IMR-90 (cell line): ENCODE results near the gene ASCL3. TPM values are rescaled to one million over a fixed set of nuclear protein-coding genes. Genes with fewer than 3 reads are reported as not detected.

ENCODE experiments used
- ATAC-seq: fragments of 200-7000 bp; cut with Tn5 transposase; 2 replicates; pipeline ENCODE4 v1.9.1; 2020; ENCODE audit warnings: low read depth, mild to moderate bottlenecking, moderate library complexity
- BruUV-seq: library from RNA; stranded (reverse); fragments of 400-500 nt; replicated peaks from 2 replicates; lab custom pipeline; 2021; lab: Mats Ljungman, UMichigan
- CTCF ChIA-PET: fragments of 300-600 bp; formaldehyde crosslinking; extraction: SDS; loops from one replicate; lab custom pipeline; 2021; ENCODE audit warnings: antibody characterized with exemption; lab: Yijun Ruan, JAX
- POLR2A ChIA-PET: fragments of 300-600 bp; sonication (Branson Sonifier 250); formaldehyde crosslinking; loops from one replicate; lab custom pipeline; 2022; ENCODE audit warnings: antibody characterized with exemption; ENCODE audit not compliant: unreplicated experiment; lab: Charles Lee
- DNase-seq: peaks from one replicate; pipeline ENCODE4 v3.0.0; 2013
- H2AFZ ChIP-seq: replicated peaks from 2 replicates; pipeline ENCODE3; 2013; ENCODE audit warnings: low read length, mild to moderate bottlenecking; ENCODE audit not compliant: poor library complexity
- H2AK5ac ChIP-seq: 2 replicates; pipeline ENCODE4 v1.6.1; 2013; ENCODE audit warnings: low read depth, low read length, inconsistent platforms
- H2AK9ac ChIP-seq: replicated peaks from 2 replicates; pipeline ENCODE3; 2013; ENCODE audit warnings: mild to moderate bottlenecking, low read depth, low read length, moderate library complexity; ENCODE audit not compliant: poor library complexity
- H2BK120ac ChIP-seq: 2 replicates; pipeline ENCODE4 v1.6.1; 2013; ENCODE audit warnings: low read depth, low read length, inconsistent platforms
- H2BK15ac ChIP-seq: 3 replicates; pipeline ENCODE4 v1.6.1; 2013; ENCODE audit warnings: low read depth, low read length, inconsistent platforms
- H2BK20ac ChIP-seq: 2 replicates; pipeline ENCODE4 v1.6.1; 2013; ENCODE audit warnings: low read depth, mild to moderate bottlenecking, inconsistent platforms, low read length, moderate library complexity
- H2BK5ac ChIP-seq: 2 replicates; pipeline ENCODE4 v1.6.1; 2013; ENCODE audit warnings: mild to moderate bottlenecking, low read depth, low read length, inconsistent platforms; ENCODE audit not compliant: poor library complexity, severe bottlenecking
- H3K14ac ChIP-seq: replicated peaks from 2 replicates; pipeline ENCODE4 v1.6.1; 2013; ENCODE audit warnings: low read depth, low read length, inconsistent platforms
- H3K18ac ChIP-seq: 2 replicates; pipeline ENCODE4 v1.6.1; 2013; ENCODE audit warnings: low read depth, low read length, control low read depth
- H3K23ac ChIP-seq: 2 replicates; pipeline ENCODE4 v1.6.1; 2013; ENCODE audit warnings: low read depth, low read length, inconsistent platforms
- H3K27ac ChIP-seq: 2 replicates; pipeline ENCODE4 v1.5.1; 2013; ENCODE audit warnings: mild to moderate bottlenecking, control low read depth, low read length; ENCODE audit not compliant: insufficient read depth
- H3K27me3 ChIP-seq: 2 replicates; pipeline ENCODE4 v1.6.1; 2013; ENCODE audit warnings: low read length; ENCODE audit not compliant: control insufficient read depth, insufficient read depth
- H3K36me3 ChIP-seq: 2 replicates; pipeline ENCODE4 v1.6.1; 2013; ENCODE audit warnings: low read length, mixed read lengths; ENCODE audit not compliant: control insufficient read depth, insufficient read depth
- H3K4ac ChIP-seq: 2 replicates; pipeline ENCODE4 v1.6.1; 2013; ENCODE audit warnings: low read depth, low read length, inconsistent platforms
- H3K4me1 ChIP-seq: 2 replicates; pipeline ENCODE4 v1.6.1; 2013; ENCODE audit warnings: low read length, mixed read lengths; ENCODE audit not compliant: control insufficient read depth, insufficient read depth
- H3K4me2 ChIP-seq: 2 replicates; pipeline ENCODE4 v1.6.1; 2013; ENCODE audit warnings: low read depth, mild to moderate bottlenecking, control low read depth, low read length, moderate library complexity
- H3K4me3 ChIP-seq: 2 replicates; pipeline ENCODE4 v1.5.1; 2013; ENCODE audit warnings: low read depth, mild to moderate bottlenecking, control low read depth, low read length, moderate library complexity; ENCODE audit not compliant: insufficient read depth
- H3K56ac ChIP-seq: 2 replicates; pipeline ENCODE4 v1.6.1; 2013; ENCODE audit warnings: low read length, inconsistent platforms; ENCODE audit not compliant: insufficient read depth; ENCODE audit errors: extremely low read depth
- H3K79me1 ChIP-seq, 2 experiments: 2 replicates each; pipeline ENCODE4 v1.6.1; 2013; ENCODE audit warnings: low read length in 2 of 2, inconsistent platforms in 1 of 2, low read depth in 1 of 2
- H3K9ac ChIP-seq: 2 replicates; pipeline ENCODE4 v1.6.1; 2013; ENCODE audit warnings: low read depth, low read length, control low read depth
- H3K9me1 ChIP-seq: 2 replicates; pipeline ENCODE4 v1.6.1; 2013; ENCODE audit warnings: low read length, inconsistent platforms; ENCODE audit not compliant: insufficient read depth
- H3K9me3 ChIP-seq: 2 replicates; pipeline ENCODE4 v1.6.1; 2013; ENCODE audit warnings: low read length; ENCODE audit not compliant: control insufficient read depth, insufficient read depth
- H4K20me1 ChIP-seq: 2 replicates; pipeline ENCODE4 v1.6.1; 2013; ENCODE audit warnings: low read length, inconsistent platforms; ENCODE audit not compliant: insufficient read depth
- H4K5ac ChIP-seq: 2 replicates; pipeline ENCODE4 v1.6.1; 2013; ENCODE audit warnings: mild to moderate bottlenecking, low read depth, low read length, control low read depth
- H4K8ac ChIP-seq, 2 experiments: 2 replicates each; pipeline ENCODE4 v1.6.1; 2013; ENCODE audit warnings: low read depth in 2 of 2, low read length in 2 of 2, control low read depth in 1 of 2, inconsistent platforms in 1 of 2
- H4K91ac ChIP-seq: 2 replicates; pipeline ENCODE4 v1.6.1; 2013; ENCODE audit warnings: low read depth, low read length, inconsistent platforms; ENCODE audit not compliant: insufficient read depth
- BHLHE40 ChIP-seq: fragments of 150-350 bp; IDR thresholded peaks from 2 replicates; pipeline ENCODE4 v1.6.1; 2016; ENCODE audit warnings: mild to moderate bottlenecking, low read depth, low read length
- CEBPB ChIP-seq: IDR thresholded peaks from 2 replicates; pipeline ENCODE4 v1.6.1; 2012; ENCODE audit warnings: low read depth, low read length, improper control_type of control experiment
- CHD1 ChIP-seq: IDR thresholded peaks from 2 replicates; pipeline ENCODE4 v1.6.1; 2012; ENCODE audit warnings: low read depth, low read length, improper control_type of control experiment
- CTCF ChIP-seq: conservative IDR thresholded peaks from 2 replicates; pipeline ENCODE4 v1.5.1; 2012; ENCODE audit warnings: mild to moderate bottlenecking, low read depth, low read length, improper control_type of control experiment
- ELK1 ChIP-seq: fragments of 150-350 bp; IDR thresholded peaks from 2 replicates; pipeline ENCODE4 v1.6.1; 2016; ENCODE audit warnings: low read depth, mild to moderate bottlenecking, low read length, moderate library complexity, borderline replicate concordance
- FOS ChIP-seq: fragments of 150-350 bp; IDR thresholded peaks from 2 replicates; pipeline ENCODE4 v1.6.1; 2016; ENCODE audit warnings: low read depth, low read length
- MAFK ChIP-seq: IDR thresholded peaks from 2 replicates; pipeline ENCODE4 v1.6.1; 2012; ENCODE audit warnings: low read depth, low read length, improper control_type of control experiment
- MAZ ChIP-seq: IDR thresholded peaks from 2 replicates; pipeline ENCODE4 v1.6.1; 2012; ENCODE audit warnings: low read depth, mild to moderate bottlenecking, low read length, improper control_type of control experiment, moderate library complexity, borderline replicate concordance
- MXI1 ChIP-seq: IDR thresholded peaks from 2 replicates; pipeline ENCODE4 v1.6.1; 2012; ENCODE audit warnings: low read depth, mild to moderate bottlenecking, low read length, moderate library complexity, borderline replicate concordance
- NFE2L2 ChIP-seq: fragments of 150-350 bp; IDR thresholded peaks from 2 replicates; pipeline ENCODE4 v1.6.1; 2016; ENCODE audit warnings: low read depth, mild to moderate bottlenecking, low read length
- POLR2A ChIP-seq: IDR thresholded peaks from 2 replicates; pipeline ENCODE4 v1.6.1; 2012; ENCODE audit warnings: mild to moderate bottlenecking, low read depth, low read length
- RAD21 ChIP-seq: IDR thresholded peaks from 2 replicates; pipeline ENCODE4 v1.6.1; 2012; ENCODE audit warnings: low read length, improper control_type of control experiment
- RCOR1 ChIP-seq: IDR thresholded peaks from 2 replicates; pipeline ENCODE4 v1.6.1; 2012; ENCODE audit warnings: mild to moderate bottlenecking, low read length, improper control_type of control experiment; ENCODE audit not compliant: insufficient replicate concordance
- RFX5 ChIP-seq: IDR thresholded peaks from 2 replicates; pipeline ENCODE4 v1.8.0; 2012; ENCODE audit warnings: low read depth, mild to moderate bottlenecking, low read length, moderate library complexity
- SMC3 ChIP-seq: fragments of 150-350 bp; IDR thresholded peaks from 2 replicates; pipeline ENCODE4 v1.6.1; 2016; ENCODE audit warnings: low read depth, mild to moderate bottlenecking, antibody characterized with exemption, low read length, moderate library complexity
- WGBS, 2 experiments: methylation state at CpG; one replicate each; pipeline versions ENCODE4 v1.1.5 to v1.1.7; 2013; ENCODE audit warnings: missing lambda C conversion rate in 2 of 2; ENCODE audit not compliant: insufficient read length in 1 of 2; ENCODE audit errors: extremely low coverage in 2 of 2; 5-methylcytosine and 5-hydroxymethylcytosine counted together
- dilution Hi-C: fragments of 300-500 bp; cut with HindIII; formaldehyde crosslinking; loops from one replicate; pipeline ENCODE4 v1.14.3; 2018; ENCODE audit warnings: low sequenced_read_pairs; ENCODE audit not compliant: unreplicated experiment
- in situ Hi-C: fragments of 300-500 bp; cut with MboI; formaldehyde crosslinking; loops from 3 replicates; pipeline ENCODE4 v1.14.3; 2019; ENCODE audit warnings: low sequenced_read_pairs, inconsistent platforms, mixed read lengths
- intact Hi-C: fragments of 100-400 bp; cut with micrococcal nuclease; formaldehyde crosslinking; loops from 2 replicates; pipeline ENCODE4 v1.10.0; 2022
- polyA plus RNA-seq, 3 experiments: library from polyadenylated mRNA; depleted of rRNA; stranded (reverse); fragments of >200 nt; gene quantifications; 2 replicates each; pipeline ENCODE4 v1.2.3, GENCODE V29; 2012; ENCODE audit warnings: low replicate concordance in 1 of 3
- total RNA-seq: library from RNA; depleted of rRNA; stranded (reverse); fragments of >200 nt; gene quantifications from 2 replicates; pipeline ENCODE4 v1.2.3, GENCODE V29; 2012
- TF ChIP-seq, protein P1 (sequence below): fragments of 150-350 bp; IDR thresholded peaks from 2 replicates; pipeline ENCODE4 v1.6.1; 2017; ENCODE audit warnings: mild to moderate bottlenecking, antibody characterized with exemption, low read length, low read depth

ASCL3 gene
- total and polyA plus RNA-seq, 2 of the 4 experiments (the other 2 are of a cell fraction), result not detected

DNA sequence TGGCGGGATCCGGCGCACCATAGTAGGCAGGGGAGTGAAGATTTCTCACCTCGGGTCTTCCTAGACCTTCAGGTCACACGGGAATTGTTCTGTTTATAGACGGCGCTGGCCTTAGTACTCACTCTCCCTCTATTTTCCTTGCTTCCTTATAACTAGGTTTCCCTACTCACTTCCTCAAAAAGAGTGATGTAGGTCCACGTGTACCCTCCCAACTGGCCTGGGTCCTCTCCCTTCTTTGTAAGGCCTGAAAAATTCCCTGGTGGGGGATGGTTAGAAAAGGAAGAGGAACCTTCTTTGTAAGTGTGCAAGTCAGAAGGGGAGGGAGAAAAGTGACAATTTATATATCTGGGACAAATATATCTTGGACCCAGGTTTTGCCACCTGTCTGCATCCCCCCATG is 24.4 kb upstream of the ASCL3 start:
- H2BK120ac ChIP-seq, result no peak overlapping the region
- H3K23ac ChIP-seq, result no peak overlapping the region
- no peaks in the 10 kb centered on the region for H3K9me3 ChIP-seq
- TF ChIP-seq CEBPB, result no peak
- TF ChIP-seq RCOR1, result no peak
- no peak for TF ChIP-seq POLR2A
- no peak for TF ChIP-seq SMC3
- TF ChIP-seq NFE2L2, result no peak
- no peak for TF ChIP-seq FOS
- TF ChIP-seq CHD1, result no peak
- TF ChIP-seq BHLHE40, result no peak
- TF ChIP-seq RAD21, result no peak
- TF ChIP-seq RFX5, result no peak
- no peak for TF ChIP-seq MAZ
- TF ChIP-seq CTCF, result no peak
- no peak for TF ChIP-seq ELK1
- TF ChIP-seq, protein P1, sequence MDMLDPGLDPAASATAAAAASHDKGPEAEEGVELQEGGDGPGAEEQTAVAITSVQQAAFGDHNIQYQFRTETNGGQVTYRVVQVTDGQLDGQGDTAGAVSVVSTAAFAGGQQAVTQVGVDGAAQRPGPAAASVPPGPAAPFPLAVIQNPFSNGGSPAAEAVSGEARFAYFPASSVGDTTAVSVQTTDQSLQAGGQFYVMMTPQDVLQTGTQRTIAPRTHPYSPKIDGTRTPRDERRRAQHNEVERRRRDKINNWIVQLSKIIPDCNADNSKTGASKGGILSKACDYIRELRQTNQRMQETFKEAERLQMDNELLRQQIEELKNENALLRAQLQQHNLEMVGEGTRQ, result no peak
- no peak for TF ChIP-seq MXI1
- no peak for TF ChIP-seq MAFK
- no peaks in the 10 kb centered on the region for H3K27me3 ChIP-seq
- H2BK15ac ChIP-seq, result no peak overlapping the region
- no peak overlapping the region for H3K27ac ChIP-seq
- H3K9me1 ChIP-seq, result 0 out of 2 replicates have a peak, but pooled peaks cover 4% of the 10 kb centered on the region
- no peak overlapping the region for H4K5ac ChIP-seq
- no peak overlapping the region for H2BK20ac ChIP-seq
- intact Hi-C loops, result no loop called here
- dilution Hi-C loops, result no loop called here
- no peak overlapping the region for H3K4me3 ChIP-seq
- ATAC-seq (no peak), DNase-seq (no peak)
- H3K14ac ChIP-seq, result no peak overlapping the region
- no peak overlapping the region for H2AK9ac ChIP-seq
- no CpG with 5 or more reads among the region's 8 CpGs for WGBS, 2 experiments
- H2AFZ ChIP-seq, result no peak overlapping the region
- no TSS peak for BruUV-seq
- POLR2A ChIA-PET, result interaction anchor here (0.8 kb wide), 1 partner anchor 128 kb away, joined by 4 read pairs; no protein-coding TSS in a partner anchor
- no peak overlapping the region for H4K91ac ChIP-seq
- no peak overlapping the region for H4K8ac ChIP-seq
- H2AK5ac ChIP-seq, result no peak overlapping the region
- no peak overlapping the region for H3K56ac ChIP-seq
- in situ Hi-C loops, result loop anchor here (25.0 kb wide), 1 partner anchor 730 kb away; no protein-coding TSS in a partner anchor
- no peak overlapping the region for H3K18ac ChIP-seq
- H3K4ac ChIP-seq, result no peak overlapping the region
- H4K20me1 ChIP-seq, result no peaks in the 10 kb centered on the region
- H3K4me2 ChIP-seq, result no peak overlapping the region
- peaks cover 6% of the 10 kb centered on the region for H3K4me1 ChIP-seq
- CTCF ChIA-PET, result no interaction called here
- peaks cover 15 to 33% of the 10 kb centered on the region in 2 experiments for H3K79me1 ChIP-seq
- no peaks in the 10 kb centered on the region for H3K36me3 ChIP-seq
- H2BK5ac ChIP-seq, result no peak overlapping the region
- no peak overlapping the region for H3K9ac ChIP-seq
